DOHH2 (cell line): Measurements from ENCODE around the gene UROC1.

Source experiments
- CTCF ChIP-seq: fragments of 200-600 bp; sonication (generic); IDR thresholded peaks from one replicate; pipeline ENCODE4 v1.5.1; 2014; ENCODE audit warnings: antibody characterized with exemption, mild to moderate bottlenecking, low read depth, low read length; ENCODE audit not compliant: poor library complexity, severe bottlenecking
- EZH2phosphoT487 ChIP-seq: fragments of 200-600 bp; sonication (generic); IDR thresholded peaks from 2 replicates; pipeline ENCODE4 v1.6.1; 2017; ENCODE audit warnings: borderline replicate concordance, mild to moderate bottlenecking, antibody characterized with exemption, low read length, moderate library complexity, mixed read lengths

DNA sequence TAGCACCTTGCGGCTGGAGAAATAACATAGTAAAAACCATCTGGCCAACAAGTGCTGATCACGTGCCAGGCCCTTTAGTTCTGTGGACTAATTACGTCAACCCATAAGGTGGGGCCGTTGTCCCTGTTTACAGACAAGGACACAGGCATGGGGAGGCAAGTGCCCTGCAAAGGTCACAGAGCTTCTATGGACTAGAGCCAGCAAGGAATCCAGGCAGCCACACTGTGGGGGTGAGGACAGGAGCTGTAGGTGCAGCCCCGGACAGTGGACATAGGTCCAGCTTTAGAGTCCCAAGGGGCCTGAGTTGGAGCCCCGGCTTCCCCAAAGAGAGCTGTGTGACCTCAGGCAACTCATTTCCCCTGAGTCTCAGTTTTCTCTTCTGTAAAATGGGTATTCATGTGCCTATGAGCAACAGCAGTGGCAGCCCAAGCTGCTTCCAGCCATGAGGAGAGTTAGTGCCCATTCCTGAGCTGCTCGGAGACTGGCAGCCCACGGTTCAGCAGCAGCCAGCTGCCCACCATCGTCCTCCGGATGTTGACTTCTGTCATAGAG, 20.2 kb upstream of the UROC1 start:
- no peak for TF ChIP-seq CTCF
- TF ChIP-seq EZH2phosphoT487: no peak
